ENCODE measurements around the gene HELZ. TPM values are rescaled to one million over a fixed set of nuclear protein-coding genes. Genes with fewer than 3 reads are reported as not detected.

Gene HELZ
- total and polyA plus RNA-seq, 2 of the 8 experiments (the other 6 are each of a cell fraction or from before 2014, with no cell fraction given), result 10.0 to 48.7 TPM

DNA sequence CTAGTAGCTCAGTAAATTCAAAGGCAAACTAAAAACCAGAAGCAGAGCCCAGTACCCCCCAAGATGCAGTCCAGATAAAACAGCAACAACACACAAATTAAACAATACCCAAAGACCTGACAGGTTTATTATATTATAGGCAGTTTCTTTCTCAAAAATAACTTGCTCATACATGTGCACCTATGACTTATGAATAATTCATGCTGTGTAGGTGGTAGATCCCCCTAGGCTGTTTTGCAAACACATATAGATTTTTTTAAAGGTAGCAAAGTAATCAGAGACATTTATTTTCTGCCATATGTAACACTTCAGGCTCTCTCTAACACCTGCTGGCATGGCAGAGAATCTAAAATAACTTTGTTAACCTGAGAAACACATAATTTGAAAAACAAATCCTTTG lies 173.4 kb downstream of the HELZ start:
- H3K27ac ChIP-seq (ENCODE audit: low read depth, low read length), result no peak overlapping the region
- H2BK5ac ChIP-seq (ENCODE audit: low read depth, low read length), result no peak overlapping the region
- H3K18ac ChIP-seq (ENCODE audit: extremely low read depth, low read length), result no peak overlapping the region
- no peak overlapping the region for H2BK20ac ChIP-seq (ENCODE audit: low read length)
- no peak overlapping the region for H3K4me3 ChIP-seq (ENCODE audit: extremely low read depth in 1 of 4, insufficient read depth in 2 of 4, low read depth in 3 of 4, low read length in 4 of 4)
- no peak overlapping the region for H3K9ac ChIP-seq (replicated peaks in 1 of 4; ENCODE audit: extremely low read depth in 1 of 4, low read depth in 3 of 4, low read length in 3 of 4)
- H3K79me2 ChIP-seq (ENCODE audit: control insufficient read depth in 1 of 2, insufficient read depth in 2 of 2, low read length in 2 of 2), result no peaks in the 10 kb centered on the region
- H3K23ac ChIP-seq (ENCODE audit: insufficient read length), result no peak overlapping the region
- H2AFZ ChIP-seq (ENCODE audit: low read length), result no peak overlapping the region
- H4K91ac ChIP-seq (replicated peaks; ENCODE audit: insufficient read length, low read length), result no peak overlapping the region
- ChIA-PET POLR2A (ENCODE audit: partially characterized antibody) (no interaction called here), CTCF (ENCODE audit: partially characterized antibody) (interaction anchor here (0.8 to 0.9 kb wide), 2 partner anchors 10 to 70 kb away, joined by 3 to 5 read pairs; no protein-coding TSS in a partner anchor)
- no peak overlapping the region for H3K14ac ChIP-seq (ENCODE audit: insufficient read length)
- H3K27me3 ChIP-seq (replicated peaks in 1 of 4; ENCODE audit: control insufficient read depth in 3 of 4, extremely low read depth in 1 of 4, insufficient read depth in 3 of 4, low read length in 3 of 4), result no peaks in the 10 kb centered on the region
- no peaks in the 10 kb centered on the region for H3K9me3 ChIP-seq (ENCODE audit: insufficient read depth in 2 of 2, low read depth in 1 of 2, low read length in 1 of 2)
- H4K5ac ChIP-seq (ENCODE audit: insufficient read length, low read depth, low read length), result no peak overlapping the region
- no peaks in the 10 kb centered on the region for H3K79me1 ChIP-seq (ENCODE audit: low read depth, low read length)
- H3K23me2 ChIP-seq (ENCODE audit: low read depth, low read length), result no peaks in the 10 kb centered on the region
- no peak overlapping the region for H3K4ac ChIP-seq (replicated peaks; ENCODE audit: insufficient read length, low read depth, low read length)
- TF ChIP-seq, protein P1, sequence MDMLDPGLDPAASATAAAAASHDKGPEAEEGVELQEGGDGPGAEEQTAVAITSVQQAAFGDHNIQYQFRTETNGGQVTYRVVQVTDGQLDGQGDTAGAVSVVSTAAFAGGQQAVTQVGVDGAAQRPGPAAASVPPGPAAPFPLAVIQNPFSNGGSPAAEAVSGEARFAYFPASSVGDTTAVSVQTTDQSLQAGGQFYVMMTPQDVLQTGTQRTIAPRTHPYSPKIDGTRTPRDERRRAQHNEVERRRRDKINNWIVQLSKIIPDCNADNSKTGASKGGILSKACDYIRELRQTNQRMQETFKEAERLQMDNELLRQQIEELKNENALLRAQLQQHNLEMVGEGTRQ (IDR thresholded peaks at IDR 0.05; ENCODE audit: low read length), result no peak
- TF ChIP-seq POLR2A (IDR thresholded peaks at IDR 0.05; ENCODE audit: control extremely low read depth in 1 of 2, low read depth in 2 of 2, low read length in 2 of 2) (no peak), KDM4A (IDR thresholded peaks at IDR 0.05; ENCODE audit: low read depth, low read length, severe bottlenecking) (no peak), CHD1 (IDR thresholded peaks at IDR 0.05; ENCODE audit: low read depth, low read length) (no peak), TBP (IDR thresholded peaks at IDR 0.05; ENCODE audit: low read depth, low read length) (no peak), POLR2AphosphoS5 (IDR thresholded peaks at IDR 0.05; ENCODE audit: low read depth, low read length) (no peak), RAD21 (IDR thresholded peaks at IDR 0.05 in 1 of 2, conservative IDR thresholded peaks at IDR 0.05 in 1 of 2; ENCODE audit: low read depth in 2 of 2, low read length in 2 of 2) (no peak), TAF1 (IDR thresholded peaks at IDR 0.05; ENCODE audit: low read depth, low read length) (no peak), SRF (IDR thresholded peaks at IDR 0.05; ENCODE audit: low read depth, low read length) (no peak), CTBP2 (IDR thresholded peaks at IDR 0.05; ENCODE audit: borderline replicate concordance, insufficient read depth, insufficient read length, low read length) (no peak), NANOG (IDR thresholded peaks at IDR 0.05; ENCODE audit: insufficient read depth, low read depth, low read length, poor library complexity, severe bottlenecking) (no peak), SIX5 (IDR thresholded peaks at IDR 0.05; ENCODE audit: low read depth, low read length) (no peak), RNF2 (IDR thresholded peaks at IDR 0.05; ENCODE audit: borderline replicate concordance, low read depth, low read length, missing control alignments, poor library complexity, severe bottlenecking) (no peak)
- H2BK120ac ChIP-seq (replicated peaks; ENCODE audit: low read depth, low read length), result no peak overlapping the region
- no peaks in the 10 kb centered on the region for H3K36me3 ChIP-seq (ENCODE audit: control insufficient read depth in 2 of 4, insufficient read depth in 4 of 4, low read length in 3 of 4)
- H4K20me1 ChIP-seq (replicated peaks in 1 of 2; ENCODE audit: control insufficient read depth in 1 of 2, insufficient read depth in 2 of 2, low read length in 2 of 2), result no peaks in the 10 kb centered on the region
- no peak overlapping the region for H4K8ac ChIP-seq (ENCODE audit: extremely low read depth, insufficient read depth, low read length)
- H3K56ac ChIP-seq (replicated peaks; ENCODE audit: insufficient read length, low read depth, low read length), result no peak overlapping the region
- H3K4me1 ChIP-seq (replicated peaks in 1 of 4; ENCODE audit: control insufficient read depth in 3 of 4, insufficient read depth in 4 of 4, low read length in 3 of 4), result no peaks in the 10 kb centered on the region; a peak in 1 of 7 replicates
- H2BK15ac ChIP-seq (ENCODE audit: low read length), result no peak overlapping the region
- no peak overlapping the region for H3K4me2 ChIP-seq (ENCODE audit: insufficient read depth in 1 of 2, low read depth in 2 of 2, low read length in 2 of 2)
- no peak overlapping the region for H2BK12ac ChIP-seq (ENCODE audit: low read depth, low read length)
- H2AK5ac ChIP-seq (ENCODE audit: low read depth, low read length), result no peak overlapping the region
- FAIRE-seq (no peak), DNase-seq (ENCODE audit: low read depth in 1 of 2, low spot score in 2 of 2) (no peak)
